ENCODE results near the gene TAOK2. TPM values are rescaled to one million over a fixed set of nuclear protein-coding genes. Genes with fewer than 3 reads are reported as not detected.

Gene TAOK2
- total RNA-seq, 1 experiment from 2014 or later: 56.7 TPM

DNA sequence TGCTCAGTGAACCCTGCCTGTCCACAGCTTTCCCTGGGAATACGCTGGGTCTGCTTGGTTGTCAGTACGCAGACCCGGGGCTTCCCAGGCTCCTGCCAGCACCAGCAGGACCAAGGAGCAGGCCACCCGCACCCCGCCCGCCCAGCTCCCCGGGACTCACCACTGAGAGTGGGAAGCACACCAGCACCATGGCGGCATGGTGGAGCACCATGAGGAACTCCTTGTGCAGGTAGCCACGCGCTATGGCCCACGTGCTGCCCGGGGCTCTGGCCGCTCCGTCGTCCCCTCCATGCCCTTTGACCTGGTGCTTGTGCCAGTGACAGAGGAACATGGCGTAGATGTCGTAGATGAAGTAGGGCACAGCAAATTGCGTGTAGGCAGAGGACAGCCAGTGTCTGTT is 52.8 kb downstream of the TAOK2 start:
- peaks cover 0 to 6% of the 10 kb centered on the region in 2 experiments; a peak in 1 of 4 replicates for H3K4me1 ChIP-seq (ENCODE audit: control insufficient read depth in 1 of 2, insufficient read depth in 2 of 2, low read length in 2 of 2)
- H3K9me3 ChIP-seq (ENCODE audit: control insufficient read depth in 1 of 2, insufficient read depth in 1 of 2, low read depth in 1 of 2, low read length in 2 of 2): no peaks in the 10 kb centered on the region
- no peaks in the 10 kb centered on the region for H3K79me2 ChIP-seq (ENCODE audit: insufficient read depth, low read length)
- H3K27ac ChIP-seq (ENCODE audit: low read depth, low read length): no peak overlapping the region
- BruUV-seq (replicated peaks): no TSS peak
- H3K36me3 ChIP-seq (ENCODE audit: control insufficient read depth in 1 of 2, insufficient read depth in 2 of 2, low read length in 2 of 2): no peaks in the 10 kb centered on the region
- DNase-seq (ENCODE audit: low read depth, low spot score) (no peak), ATAC-seq (no peak)
- H3K27me3 ChIP-seq (ENCODE audit: insufficient read depth, low read length): no peaks in the 10 kb centered on the region
- no peak overlapping the region for H3K4me2 ChIP-seq (ENCODE audit: low read length)
- no peaks in the 10 kb centered on the region for H4K20me1 ChIP-seq (ENCODE audit: insufficient read depth)
- ChIA-PET POLR2A (no interaction called here), RAD21 (ENCODE audit: low non-redundant PET in 1 of 2, low total read pairs in 2 of 2, uncharacterized antibody in 2 of 2, unreplicated experiment in 2 of 2) (no interaction called here), CTCF (no interaction called here)
- H3K4me3 ChIP-seq (replicated peaks in 1 of 2; ENCODE audit: low read depth in 1 of 2, low read length in 2 of 2): no peak overlapping the region
- H2AFZ ChIP-seq (ENCODE audit: low read depth, low read length, poor library complexity, severe bottlenecking): no peak overlapping the region
- TF ChIP-seq, protein P1, sequence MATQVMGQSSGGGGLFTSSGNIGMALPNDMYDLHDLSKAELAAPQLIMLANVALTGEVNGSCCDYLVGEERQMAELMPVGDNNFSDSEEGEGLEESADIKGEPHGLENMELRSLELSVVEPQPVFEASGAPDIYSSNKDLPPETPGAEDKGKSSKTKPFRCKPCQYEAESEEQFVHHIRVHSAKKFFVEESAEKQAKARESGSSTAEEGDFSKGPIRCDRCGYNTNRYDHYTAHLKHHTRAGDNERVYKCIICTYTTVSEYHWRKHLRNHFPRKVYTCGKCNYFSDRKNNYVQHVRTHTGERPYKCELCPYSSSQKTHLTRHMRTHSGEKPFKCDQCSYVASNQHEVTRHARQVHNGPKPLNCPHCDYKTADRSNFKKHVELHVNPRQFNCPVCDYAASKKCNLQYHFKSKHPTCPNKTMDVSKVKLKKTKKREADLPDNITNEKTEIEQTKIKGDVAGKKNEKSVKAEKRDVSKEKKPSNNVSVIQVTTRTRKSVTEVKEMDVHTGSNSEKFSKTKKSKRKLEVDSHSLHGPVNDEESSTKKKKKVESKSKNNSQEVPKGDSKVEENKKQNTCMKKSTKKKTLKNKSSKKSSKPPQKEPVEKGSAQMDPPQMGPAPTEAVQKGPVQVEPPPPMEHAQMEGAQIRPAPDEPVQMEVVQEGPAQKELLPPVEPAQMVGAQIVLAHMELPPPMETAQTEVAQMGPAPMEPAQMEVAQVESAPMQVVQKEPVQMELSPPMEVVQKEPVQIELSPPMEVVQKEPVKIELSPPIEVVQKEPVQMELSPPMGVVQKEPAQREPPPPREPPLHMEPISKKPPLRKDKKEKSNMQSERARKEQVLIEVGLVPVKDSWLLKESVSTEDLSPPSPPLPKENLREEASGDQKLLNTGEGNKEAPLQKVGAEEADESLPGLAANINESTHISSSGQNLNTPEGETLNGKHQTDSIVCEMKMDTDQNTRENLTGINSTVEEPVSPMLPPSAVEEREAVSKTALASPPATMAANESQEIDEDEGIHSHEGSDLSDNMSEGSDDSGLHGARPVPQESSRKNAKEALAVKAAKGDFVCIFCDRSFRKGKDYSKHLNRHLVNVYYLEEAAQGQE (IDR thresholded peaks at IDR 0.05; ENCODE audit: low read depth): no peak
- TF ChIP-seq, protein P2, sequence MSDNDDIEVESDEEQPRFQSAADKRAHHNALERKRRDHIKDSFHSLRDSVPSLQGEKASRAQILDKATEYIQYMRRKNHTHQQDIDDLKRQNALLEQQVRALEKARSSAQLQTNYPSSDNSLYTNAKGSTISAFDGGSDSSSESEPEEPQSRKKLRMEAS (IDR thresholded peaks at IDR 0.05): no peak
- TF ChIP-seq EZH2phosphoT487 (IDR thresholded peaks at IDR 0.05; ENCODE audit: borderline replicate concordance) (no peak), SP1 (IDR thresholded peaks at IDR 0.05; ENCODE audit: low read depth) (no peak), CBX3 (IDR thresholded peaks at IDR 0.05; ENCODE audit: low read depth) (no peak)
- TF ChIP-seq, protein P3, sequence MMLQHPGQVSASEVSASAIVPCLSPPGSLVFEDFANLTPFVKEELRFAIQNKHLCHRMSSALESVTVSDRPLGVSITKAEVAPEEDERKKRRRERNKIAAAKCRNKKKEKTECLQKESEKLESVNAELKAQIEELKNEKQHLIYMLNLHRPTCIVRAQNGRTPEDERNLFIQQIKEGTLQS (IDR thresholded peaks at IDR 0.05): no peak
- TF ChIP-seq, protein P4, sequence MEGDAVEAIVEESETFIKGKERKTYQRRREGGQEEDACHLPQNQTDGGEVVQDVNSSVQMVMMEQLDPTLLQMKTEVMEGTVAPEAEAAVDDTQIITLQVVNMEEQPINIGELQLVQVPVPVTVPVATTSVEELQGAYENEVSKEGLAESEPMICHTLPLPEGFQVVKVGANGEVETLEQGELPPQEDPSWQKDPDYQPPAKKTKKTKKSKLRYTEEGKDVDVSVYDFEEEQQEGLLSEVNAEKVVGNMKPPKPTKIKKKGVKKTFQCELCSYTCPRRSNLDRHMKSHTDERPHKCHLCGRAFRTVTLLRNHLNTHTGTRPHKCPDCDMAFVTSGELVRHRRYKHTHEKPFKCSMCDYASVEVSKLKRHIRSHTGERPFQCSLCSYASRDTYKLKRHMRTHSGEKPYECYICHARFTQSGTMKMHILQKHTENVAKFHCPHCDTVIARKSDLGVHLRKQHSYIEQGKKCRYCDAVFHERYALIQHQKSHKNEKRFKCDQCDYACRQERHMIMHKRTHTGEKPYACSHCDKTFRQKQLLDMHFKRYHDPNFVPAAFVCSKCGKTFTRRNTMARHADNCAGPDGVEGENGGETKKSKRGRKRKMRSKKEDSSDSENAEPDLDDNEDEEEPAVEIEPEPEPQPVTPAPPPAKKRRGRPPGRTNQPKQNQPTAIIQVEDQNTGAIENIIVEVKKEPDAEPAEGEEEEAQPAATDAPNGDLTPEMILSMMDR (IDR thresholded peaks at IDR 0.05 in 2 of 3, conservative IDR thresholded peaks at IDR 0.05 in 1 of 3; ENCODE audit: borderline replicate concordance in 1 of 3, insufficient read depth in 1 of 3, low read depth in 2 of 3, low read length in 2 of 3): no peak
- intact Hi-C loops (cut with micrococcal nuclease): loop anchor here (10.0 kb wide), 1 partner anchor 912 kb away; no protein-coding TSS in a partner anchor
- no peak overlapping the region for H3K9ac ChIP-seq (ENCODE audit: low read length)
- H3K9me2 ChIP-seq (ENCODE audit: insufficient read depth): no peaks in the 10 kb centered on the region
